NCI-H446 treated with DMSO at 0.1 percent for 48 hours (cell line): ENCODE measurements around the gene GOLGA8B.
"Not testable (repeated sequence)": the region's sequence is repeated elsewhere in the genome, so short reads cannot be mapped to it uniquely, and the experiment has no call there.

Experiments
- DNase-seq: peaks from one replicate; lab custom pipeline; 2025; lab: John Stamatoyannopoulos, UW

GOLGA8B gene

DNA sequence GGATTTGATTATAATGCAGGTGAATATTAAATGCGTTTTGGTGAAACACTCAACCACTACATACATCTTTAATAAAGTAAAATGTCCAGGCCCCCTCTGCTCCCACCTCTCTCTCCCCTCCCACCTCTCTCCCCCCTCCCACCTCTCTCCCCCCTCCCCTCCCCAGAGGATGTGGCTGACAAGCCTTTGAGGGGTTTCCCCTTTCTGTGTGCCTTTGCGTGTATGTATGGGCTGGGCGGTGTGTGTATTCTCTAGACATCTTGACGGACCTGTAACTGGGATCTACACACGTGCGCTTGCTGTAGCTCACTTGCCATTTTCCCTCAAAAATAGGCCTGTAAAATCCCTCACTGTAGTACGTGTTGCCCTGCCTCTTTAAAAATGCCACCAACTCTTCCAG lies 28.3 kb downstream of the GOLGA8B start:
- DNase-seq = not testable (repeated sequence)

DNA sequence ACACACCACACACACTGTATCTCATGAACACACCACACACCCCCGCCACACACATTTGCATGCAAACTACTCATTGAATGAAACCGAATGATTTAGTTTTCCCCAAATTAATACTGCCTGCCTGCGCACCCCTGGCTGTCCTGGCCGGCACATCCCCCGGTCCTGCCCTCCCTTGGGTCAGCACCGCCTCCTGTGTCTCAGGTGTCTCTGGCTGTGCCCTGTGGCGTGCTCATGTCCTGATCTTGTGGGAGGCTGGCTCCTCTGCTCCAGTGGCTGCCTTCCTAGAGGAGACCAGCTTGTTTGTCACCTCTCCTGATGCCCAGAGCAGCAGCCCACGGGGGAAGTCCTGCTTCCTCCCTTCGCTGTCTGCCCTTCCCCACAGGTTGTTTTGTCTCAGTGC lies 28.7 kb downstream of the GOLGA8B start:
- not testable (repeated sequence) for DNase-seq

DNA sequence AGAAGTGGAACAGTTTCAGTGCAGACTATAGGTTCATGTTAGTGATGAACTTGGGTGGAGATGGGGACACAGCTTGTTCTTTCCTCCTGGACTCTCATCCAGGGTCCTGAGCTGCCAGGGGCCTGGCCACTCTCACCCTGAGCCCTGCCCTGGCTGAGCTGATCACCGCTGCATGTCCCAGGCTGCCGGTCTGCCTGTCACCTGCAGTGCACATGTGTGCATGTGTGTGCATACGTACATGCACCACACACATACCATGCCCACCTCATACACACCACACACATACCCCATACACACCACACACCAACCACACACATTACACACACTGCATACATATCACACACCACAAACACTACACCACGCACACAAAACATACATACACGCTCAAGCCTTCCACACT lies 29.3 kb downstream of the GOLGA8B start:
- DNase-seq = not testable (repeated sequence)

DNA sequence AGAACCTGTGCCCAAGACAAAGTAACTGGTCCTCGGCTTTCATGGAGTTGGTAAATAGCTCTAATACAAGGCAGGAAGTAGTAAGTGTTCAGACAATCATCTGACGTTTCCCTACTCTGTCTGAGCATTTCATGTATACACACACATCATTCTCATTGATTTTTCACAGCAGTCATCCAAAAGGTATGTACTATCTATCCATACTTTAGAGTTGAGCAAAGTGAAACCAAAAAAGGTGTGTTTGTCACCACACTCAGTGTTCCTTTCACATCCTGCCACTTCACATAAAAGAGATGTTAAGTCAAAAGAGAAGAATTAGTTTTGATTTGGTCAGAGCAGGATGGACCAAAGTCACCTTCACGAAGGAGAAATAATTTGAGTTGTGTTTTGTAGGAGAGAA lies 33.3 kb downstream of the GOLGA8B start:
- not testable (repeated sequence) for DNase-seq

DNA sequence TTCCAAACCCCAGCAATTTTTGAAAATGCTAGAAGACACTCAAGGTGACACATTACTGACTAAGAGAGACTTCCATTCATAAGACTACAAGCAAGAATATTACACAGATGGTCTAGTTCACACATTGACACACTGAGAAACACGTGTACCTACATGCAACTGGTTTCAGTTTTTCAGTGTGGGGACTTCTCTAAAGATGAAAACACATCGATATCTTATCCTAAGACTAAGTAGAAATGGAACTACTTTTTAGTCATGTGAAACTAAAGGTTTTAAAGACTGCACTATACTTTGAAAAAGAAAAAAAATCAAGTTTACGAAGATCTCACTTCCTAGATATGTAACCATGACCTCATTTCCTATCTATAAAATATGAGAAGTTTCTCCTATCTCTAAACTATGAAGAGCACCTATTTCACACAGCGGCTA lies 34.1 kb downstream of the GOLGA8B start:
- not testable (repeated sequence) for DNase-seq

DNA sequence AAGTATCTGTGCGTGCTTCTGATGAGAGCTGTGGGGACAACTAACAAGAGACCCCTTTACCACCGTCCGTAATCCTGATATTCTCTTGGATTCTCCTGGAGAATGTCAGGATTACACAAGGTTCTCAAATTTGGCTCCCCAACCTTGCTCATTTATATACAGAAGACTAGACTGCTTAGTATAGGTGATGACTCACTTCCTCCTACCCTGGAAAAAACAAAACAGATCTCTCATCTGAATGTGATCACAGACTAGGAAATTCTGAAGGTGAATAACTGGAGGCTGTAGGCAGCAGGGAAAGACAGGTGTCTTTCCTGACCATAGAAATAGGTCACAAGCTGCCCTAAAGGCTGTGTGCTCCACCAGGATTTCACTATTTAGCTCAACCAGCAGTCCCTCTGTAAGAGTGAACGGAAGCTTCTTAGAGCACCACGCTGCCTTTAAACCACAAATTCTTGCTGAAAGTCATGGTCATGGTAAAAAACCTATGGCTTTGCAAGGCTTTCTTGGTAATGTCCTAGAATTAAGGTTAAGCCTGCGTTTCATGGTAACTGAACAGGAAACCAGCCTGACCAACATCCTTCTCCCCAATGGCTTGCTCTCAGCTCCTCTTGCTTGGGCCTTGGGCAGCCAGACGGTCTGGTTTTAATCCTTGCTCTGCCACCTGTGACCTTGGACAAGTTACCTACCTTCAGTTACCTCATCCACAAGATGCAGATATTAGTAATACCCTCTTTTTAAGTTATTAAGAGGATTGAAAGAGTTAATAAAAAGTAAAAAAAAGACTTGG lies 39.4 kb downstream of the GOLGA8B start:
- DNase-seq = not testable (repeated sequence)

DNA sequence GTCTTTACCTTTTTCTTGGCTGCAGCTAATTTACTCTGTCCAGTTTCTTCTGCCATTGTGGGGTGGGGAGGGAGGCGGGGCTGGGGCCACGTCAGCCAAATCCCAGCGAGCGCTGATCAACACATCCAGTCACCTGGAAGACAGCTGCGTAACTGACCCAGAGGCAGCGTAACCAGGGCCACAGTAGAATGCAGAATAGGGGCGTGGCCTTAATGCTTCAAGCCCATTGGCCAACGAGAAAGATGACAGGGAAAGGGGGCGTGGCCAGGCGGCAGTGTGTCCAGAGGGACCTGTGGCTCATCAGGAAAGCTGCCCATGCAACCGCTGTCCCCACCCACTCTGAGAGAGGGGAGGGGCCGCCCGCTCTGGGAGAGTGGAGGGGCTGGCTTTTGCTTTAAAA lies 47.6 kb downstream of the GOLGA8B start:
- DNase-seq = not testable (repeated sequence)
